GM12801 (cell line): ENCODE measurements around the gene DALRD3.

Source experiments
- CTCF ChIP-seq: IDR thresholded peaks from one replicate; pipeline ENCODE4 v1.5.1; 2011; ENCODE audit warnings: control low read depth; ENCODE audit not compliant: insufficient read length; ENCODE audit errors: extremely low read depth

The DALRD3 gene

GRCh38 chr3:49017971-49018706, at the start of gene DALRD3:
TSS of gene DALRD3 (minus strand) at chr3:49018580. CDS start at chr3:49018564, 16 bp downstream.
- no peak for TF ChIP-seq CTCF

- no peak for TF ChIP-seq CTCF
Measured at GRCh38 chr3:49058011-49058410, 39.6 kb upstream of the DALRD3 start.

GRCh38 chr3:49057268-49057667, 38.9 kb upstream of the DALRD3 start:
- TF ChIP-seq CTCF: no peak

- no peak for TF ChIP-seq CTCF
Measured at GRCh38 chr3:49054344-49054862, 36.0 kb upstream of the DALRD3 start.

- no peak for TF ChIP-seq CTCF
Measured at GRCh38 chr3:49053543-49053942, 35.2 kb upstream of the DALRD3 start.

- TF ChIP-seq CTCF: no peak
Measured at GRCh38 chr3:49035281-49035680, 16.9 kb upstream of the DALRD3 start.

- TF ChIP-seq CTCF: no peak
Measured at GRCh38 chr3:49034650-49035049, 16.3 kb upstream of the DALRD3 start.
